ENCODE data around the gene KDM8.

- TF ChIP-seq CTCF (IDR thresholded peaks at IDR 0.05) (no peak), POLR2A (IDR thresholded peaks at IDR 0.05) (no peak)
Measured at GRCh38 chr16:27253526-27253930, 50.2 kb downstream of the KDM8 start.

All from adrenal gland (tissue), 5 donors.